K562 (cell line): ENCODE data around the gene PSMB4. TPM values are rescaled to one million over a fixed set of nuclear protein-coding genes. Genes with fewer than 3 reads are reported as not detected.

Source experiments
- ATAC-seq: fragments of 200-7000 bp; cut with Tn5 transposase; 3 replicates; pipeline ENCODE4 v1.9.1; 2020; ENCODE audit warnings: moderate library complexity
- BruUV-seq: library from RNA; stranded (reverse); fragments of 400-500 nt; replicated peaks from 2 replicates; lab custom pipeline; 2021; lab: Mats Ljungman, UMichigan
- CTCF ChIA-PET: fragments of 300-600 bp; formaldehyde crosslinking; extraction: SDS; loops from one replicate; lab custom pipeline; 2021; ENCODE audit warnings: low intra/inter-chr PET ratio; lab: Yijun Ruan, JAX
- POLR2A ChIA-PET: fragments of 300-600, 350-650 bp; sonication (Branson Sonifier 250); formaldehyde crosslinking; extraction: SDS; loops from one replicate; lab custom pipeline; 2021; ENCODE audit warnings: antibody characterized with exemption, inconsistent platforms; lab: Yijun Ruan, JAX
- DNase-seq, 4 experiments: peaks; one replicate each; pipeline versions ENCODE4 v3.0.0 to v3.0.0-alpha.2; 2011 to 2018; ENCODE audit warnings: low spot score in 3 of 4, mixed read lengths in 3 of 4; ENCODE audit errors: extremely low read depth in 1 of 4
- FAIRE-seq: peaks from 2 replicates; lab custom pipeline; 2011; peaks lifted over from hg19 to GRCh38; lab: Jason Lieb, UNC
- H2AFZ ChIP-seq: 2 replicates; pipeline ENCODE4 v1.6.0; 2011; ENCODE audit warnings: low read depth, low read length, control low read depth, inconsistent platforms
- H3K27ac ChIP-seq: fragments of 200-600 bp; 3 replicates; pipeline ENCODE4 v1.8.0; 2011; ENCODE audit warnings: low read depth, mild to moderate bottlenecking, control low read depth, inconsistent platforms, low read length, moderate library complexity, mixed read lengths; ENCODE audit errors: extremely low read depth
- H3K27me3 ChIP-seq, 2 experiments: fragments of 300-600 bp in 1 of 2; 2 replicates in 1 of 2; 3 replicates in 1 of 2; pipeline versions ENCODE4 v1.6.0 to v1.8.0; 2011; ENCODE audit warnings: inconsistent platforms in 2 of 2, low read length in 2 of 2, mild to moderate bottlenecking in 1 of 2, mixed read lengths in 1 of 2, moderate library complexity in 1 of 2; ENCODE audit not compliant: control insufficient read depth in 2 of 2, insufficient read depth in 2 of 2
- H3K36me3 ChIP-seq: fragments of 300-600 bp; 3 replicates; pipeline ENCODE4 v1.8.0; 2011; ENCODE audit warnings: mild to moderate bottlenecking, low read length, inconsistent platforms; ENCODE audit not compliant: control insufficient read depth, insufficient read depth
- H3K4me1 ChIP-seq, 2 experiments: fragments of 200-600 bp in 1 of 2; replicated peaks in 1 of 2; 2 replicates in 1 of 2; 3 replicates in 1 of 2; pipeline versions ENCODE4 v1.5.1 to v1.8.0; 2011; ENCODE audit warnings: inconsistent platforms in 2 of 2, low read length in 2 of 2, mild to moderate bottlenecking in 1 of 2, mixed read lengths in 1 of 2, moderate library complexity in 1 of 2; ENCODE audit not compliant: control insufficient read depth in 2 of 2, insufficient read depth in 2 of 2
- H3K4me2 ChIP-seq: 2 replicates; pipeline ENCODE4 v1.6.1; 2011; ENCODE audit warnings: low read length, control low read depth, inconsistent platforms, mixed read lengths; ENCODE audit not compliant: insufficient read depth
- H3K4me3 ChIP-seq: fragments of 200-600 bp; sonication (generic), shearing (Covaris generic); 2 replicates; pipeline ENCODE4 v1.5.1; 2016; ENCODE audit warnings: control low read depth, inconsistent platforms
- H3K79me2 ChIP-seq: fragments of 200-600 bp; 3 replicates; pipeline ENCODE4 v1.8.0; 2011; ENCODE audit warnings: low read length, inconsistent platforms; ENCODE audit not compliant: control insufficient read depth, insufficient read depth
- H3K9ac ChIP-seq, 2 experiments: 2 replicates each; pipeline versions ENCODE4 v1.6.0 to v1.6.1; 2011; ENCODE audit warnings: low read depth in 2 of 2, low read length in 2 of 2, control low read depth in 1 of 2, inconsistent platforms in 1 of 2, mild to moderate bottlenecking in 1 of 2, mixed read lengths in 1 of 2; ENCODE audit not compliant: insufficient read depth in 1 of 2
- H3K9me1 ChIP-seq: one replicate; pipeline ENCODE4 v1.6.0; 2011; ENCODE audit warnings: inconsistent platforms, mild to moderate bottlenecking, low read length, moderate library complexity; ENCODE audit not compliant: control insufficient read depth, insufficient read depth
- H3K9me3 ChIP-seq: replicated peaks from 2 replicates; pipeline ENCODE4 v1.5.1; 2011; ENCODE audit warnings: low read depth, low read length, inconsistent platforms; ENCODE audit not compliant: control insufficient read depth, insufficient read depth
- H4K20me1 ChIP-seq: replicated peaks from 2 replicates; pipeline ENCODE4 v1.6.1; 2011; ENCODE audit warnings: low read length, inconsistent platforms, mixed read lengths; ENCODE audit not compliant: control insufficient read depth, insufficient read depth
- CCNT2 ChIP-seq: IDR thresholded peaks from 2 replicates; pipeline ENCODE4 v1.6.1; 2011; ENCODE audit warnings: borderline replicate concordance, low read depth, mild to moderate bottlenecking, moderate library complexity, mixed read lengths, low read length; ENCODE audit not compliant: insufficient read length; ENCODE audit errors: extremely low read depth
- CTCF ChIP-seq, 3 experiments: IDR thresholded peaks in 2 of 3; conservative IDR thresholded peaks in 1 of 3; 2 replicates each; pipeline ENCODE4 v1.5.1; 2011 to 2012; ENCODE audit warnings: low read length in 3 of 3, mild to moderate bottlenecking in 3 of 3, control low read depth in 2 of 3, improper control_type of control experiment in 1 of 3, inconsistent platforms in 1 of 3, low read depth in 1 of 3, mixed read lengths in 1 of 3, moderate library complexity in 1 of 3; ENCODE audit not compliant: insufficient read depth in 2 of 3
- DDX20 ChIP-seq: fragments of 450-650 bp; IDR thresholded peaks from 2 replicates; pipeline ENCODE4 v1.6.1; 2016; ENCODE audit warnings: missing genetic modification characterization, low read depth, mild to moderate bottlenecking, missing compliant biosample characterization, moderate library complexity
- ETV6 ChIP-seq, 3 experiments: fragments of 150-350 bp in 1 of 3; sonication (generic) in 1 of 3; formaldehyde crosslinking in 1 of 3; IDR thresholded peaks; 2 replicates each; pipeline versions ENCODE4 v1.6.1 to v1.8.0; 2014 to 2022; ENCODE audit warnings: borderline replicate concordance in 2 of 3, low read depth in 2 of 3, antibody characterized with exemption in 1 of 3, low read length in 1 of 3, mild to moderate bottlenecking in 1 of 3, missing genetic modification reagents in 1 of 3
- MLLT1 ChIP-seq, 2 experiments: fragments of 450-650 bp; IDR thresholded peaks; 2 replicates each; pipeline ENCODE4 v1.6.1; 2016
- NBN ChIP-seq: fragments of 450-650 bp; IDR thresholded peaks from 2 replicates; pipeline ENCODE4 v1.6.1; 2016; ENCODE audit warnings: low read depth, mild to moderate bottlenecking
- ZNF239 ChIP-seq: fragments of 250-450 bp; sonication (Bioruptor Pico); IDR thresholded peaks from 2 replicates; pipeline ENCODE4 v1.4.0; 2020; ENCODE audit warnings: mild to moderate bottlenecking
- ZNF655 ChIP-seq: fragments of 250-450 bp; sonication (Bioruptor Pico); IDR thresholded peaks from 2 replicates; pipeline ENCODE4 v1.5.0; 2021
- ZNF778 ChIP-seq: fragments of 450-650 bp; formaldehyde crosslinking; IDR thresholded peaks from 2 replicates; pipeline ENCODE4 v1.4.0; 2020; ENCODE audit warnings: mild to moderate bottlenecking, moderate library complexity
- WGBS: fragments of 100-300 bp; shearing (Covaris generic); methylation state at CpG from one replicate; pipeline ENCODE4 v1.1.6; 2016; ENCODE audit warnings: low coverage, mixed read lengths; ENCODE audit not compliant: insufficient coverage; ENCODE audit errors: missing lambda C conversion rate; 5-methylcytosine and 5-hydroxymethylcytosine counted together
- in situ Hi-C: fragments of 300-500 bp; cut with MboI; formaldehyde crosslinking; loops from 4 replicates; pipeline ENCODE4 v1.15.0; 2018; ENCODE audit warnings: inconsistent platforms, mixed read lengths
- intact Hi-C: fragments of 100-400 bp; cut with micrococcal nuclease; formaldehyde crosslinking; loops from 2 replicates; pipeline ENCODE4 v1.14.2; 2022
- polyA plus RNA-seq, 8 experiments: library from polyadenylated mRNA; depleted of rRNA in 4 of 8; stranded (reverse) in 5 of 8; unstranded in 3 of 8; fragments of >200 nt; fragmentation: Nextera tagmentation in 2 of 8; fragmentation: Illumina TruSeq in 1 of 8; extraction: Ambion mirVana in 2 of 8; extraction: Trizol in 1 of 8; gene quantifications; 2 replicates each; pipeline versions ENCODE4 v1.2.1 to v1.2.3, GENCODE V29; 2011 to 2014; ENCODE audit warnings: inconsistent platforms in 1 of 8, missing spikeins in 1 of 8
- total RNA-seq, 7 experiments: library from RNA; depleted of rRNA in 6 of 7; stranded (reverse); fragments of >200 nt in 6 of 7; fragmentation: Illumina TruSeq in 2 of 7; extraction: Trizol in 2 of 7; gene quantifications; 2 replicates each; pipeline versions ENCODE4 v1.2.1 to v1.2.3, GENCODE V29; 2011 to 2021; ENCODE audit warnings: low replicate concordance in 1 of 7

The PSMB4 gene
- total and polyA plus RNA-seq, 9 of the 15 experiments (the other 6 are each of a cell fraction or from before 2014, with no cell fraction given) = 397 to 674 (median 475) TPM

- TF ChIP-seq ZNF239 (CRISPR knock-in tag) (no peak), DDX20 (tag) (no peak), ETV6 (IDR thresholded peaks at IDR 0.05; ENCODE audit: borderline replicate concordance in 1 of 2, low read depth in 2 of 2, low read length in 1 of 2) (no peak), ETV6 (CRISPR knock-in tag; IDR thresholded peaks at IDR 0.05; ENCODE audit: borderline replicate concordance) (no peak), NBN (no peak)
- Histone ChIP-seq H2AFZ (no peak overlapping the region), H3K27ac (no peak overlapping the region), H3K9me3 (no peaks in the 10 kb centered on the region), H3K9ac (no peak overlapping the region), H3K4me2 (no peak overlapping the region), H3K27me3 (no peaks in the 10 kb centered on the region), H3K36me3 (peaks cover 86% of the 10 kb centered on the region), H3K9me1 (no peaks in the 10 kb centered on the region), H3K4me1 (no peaks in the 10 kb centered on the region), H3K4me3 (no peak overlapping the region), H4K20me1 (no peaks in the 10 kb centered on the region), H3K79me2 (no peaks in the 10 kb centered on the region; the same call in 2 of the 3 replicates)
- CTCF ChIA-PET = no interaction called here
- DNase-seq = no peak
- intact Hi-C loops = no loop called here
- no TSS peak for BruUV-seq
- FAIRE-seq = no peak
- POLR2A ChIA-PET = no interaction called here
- ATAC-seq = no peak
- in situ Hi-C loops = loop anchor here (5.0 kb wide), 1 partner anchor 112 kb away; no protein-coding TSS in a partner anchor
These were observed 9.5 kb downstream of the PSMB4 start for GRCh38 chr1:151408891-151409290.

- Histone ChIP-seq H4K20me1 (no peaks in the 10 kb centered on the region), H3K9me1 (no peaks in the 10 kb centered on the region), H3K4me2 (no peak overlapping the region), H3K9ac (no peak overlapping the region), H2AFZ (no peak overlapping the region), H3K4me1 (no peaks in the 10 kb centered on the region), H3K4me3 (no peak overlapping the region), H3K79me2 (no peaks in the 10 kb centered on the region), H3K36me3 (peaks cover 85% of the 10 kb centered on the region), H3K27me3 (no peaks in the 10 kb centered on the region), H3K27ac (no peak overlapping the region), H3K9me3 (no peaks in the 10 kb centered on the region)
- in situ Hi-C loops = no loop called here
- ChIA-PET POLR2A (interaction anchor here (0.9 to 1.6 kb wide), 5 partner anchors 12 to 131 kb away, joined by 3 to 6 read pairs (median 4); partner anchors contain the start of gene PSMB4), CTCF (no interaction called here)
- FAIRE-seq (no peak), ATAC-seq (no peak), DNase-seq (no peak)
- WGBS = 96% methylated on average over 2 of the region's 2 CpGs
- intact Hi-C loops = no loop called here
- no TSS peak for BruUV-seq
- no peak for TF ChIP-seq ZNF778 (CRISPR knock-in tag)
- no peak for TF ChIP-seq ZNF655 (CRISPR knock-in tag)
- TF ChIP-seq CCNT2 = no peak
- no peak for TF ChIP-seq MLLT1 (IDR thresholded peaks at IDR 0.05)
- no peak for TF ChIP-seq CTCF (IDR thresholded peaks at IDR 0.05 in 2 of 3, conservative IDR thresholded peaks at IDR 0.05 in 1 of 3; ENCODE audit: insufficient read depth in 2 of 3, low read depth in 1 of 3, low read length in 3 of 3)
These were observed 12.5 kb downstream of the PSMB4 start for GRCh38 chr1:151411884-151412283.
